IPS-NIHi11 (cell line): ENCODE data around the gene PHETA1.

Experiments used
- DNase-seq: peaks from one replicate; pipeline ENCODE4 v3.0.0; 2012; ENCODE audit warnings: mixed read lengths, low spot score

Gene PHETA1

DNA sequence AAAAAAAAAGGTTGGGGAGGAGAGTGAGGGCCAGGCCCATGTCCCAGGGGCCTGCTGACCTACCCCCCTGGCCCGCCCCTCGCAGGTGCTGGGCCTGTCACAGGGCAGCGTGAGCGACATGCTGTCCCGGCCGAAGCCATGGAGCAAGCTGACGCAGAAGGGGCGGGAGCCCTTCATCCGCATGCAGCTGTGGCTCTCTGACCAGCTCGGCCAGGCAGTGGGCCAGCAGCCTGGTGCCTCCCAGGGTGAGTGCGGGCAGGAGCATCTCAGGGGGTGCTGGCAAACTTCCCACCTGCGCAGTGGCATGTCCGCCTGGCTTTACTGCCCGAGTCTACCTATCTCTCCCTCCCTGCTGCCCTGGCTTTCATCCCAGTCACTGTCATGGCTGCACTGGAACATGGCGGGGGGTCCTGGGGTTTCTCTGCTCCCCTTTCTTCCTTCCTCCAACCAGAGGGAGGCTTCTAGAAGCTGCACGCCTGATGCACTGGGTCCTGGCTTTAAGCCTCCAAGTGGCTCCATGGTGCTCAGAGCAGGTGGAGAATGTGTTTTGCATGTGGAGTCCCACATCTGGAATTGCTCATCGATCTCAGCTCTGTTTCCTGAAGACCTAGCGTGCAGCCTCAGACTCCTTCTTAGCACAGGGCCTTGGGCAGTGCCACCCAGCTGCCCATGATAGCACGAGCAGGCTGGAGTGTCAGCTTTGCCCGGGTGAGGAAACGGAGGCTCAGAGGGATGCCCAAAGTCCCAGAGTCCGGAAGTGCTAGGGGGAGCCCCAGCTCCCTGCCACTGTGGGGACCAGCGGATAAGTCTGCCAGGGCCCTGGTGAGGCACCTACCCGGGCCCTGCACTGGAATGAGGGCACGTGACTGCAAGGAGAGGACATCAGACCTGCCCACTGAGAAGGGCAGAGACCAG lies 46.3 kb downstream of the PHETA1 start:
- DNase-seq = peak; percentile 60

GRCh38 chr12:111321317-111321716 lies 47.6 kb downstream of the PHETA1 start:
- DNase-seq = no peak

- no peak for DNase-seq
These were observed 48.4 kb downstream of the PHETA1 start for GRCh38 chr12:111320258-111321050.

DNA sequence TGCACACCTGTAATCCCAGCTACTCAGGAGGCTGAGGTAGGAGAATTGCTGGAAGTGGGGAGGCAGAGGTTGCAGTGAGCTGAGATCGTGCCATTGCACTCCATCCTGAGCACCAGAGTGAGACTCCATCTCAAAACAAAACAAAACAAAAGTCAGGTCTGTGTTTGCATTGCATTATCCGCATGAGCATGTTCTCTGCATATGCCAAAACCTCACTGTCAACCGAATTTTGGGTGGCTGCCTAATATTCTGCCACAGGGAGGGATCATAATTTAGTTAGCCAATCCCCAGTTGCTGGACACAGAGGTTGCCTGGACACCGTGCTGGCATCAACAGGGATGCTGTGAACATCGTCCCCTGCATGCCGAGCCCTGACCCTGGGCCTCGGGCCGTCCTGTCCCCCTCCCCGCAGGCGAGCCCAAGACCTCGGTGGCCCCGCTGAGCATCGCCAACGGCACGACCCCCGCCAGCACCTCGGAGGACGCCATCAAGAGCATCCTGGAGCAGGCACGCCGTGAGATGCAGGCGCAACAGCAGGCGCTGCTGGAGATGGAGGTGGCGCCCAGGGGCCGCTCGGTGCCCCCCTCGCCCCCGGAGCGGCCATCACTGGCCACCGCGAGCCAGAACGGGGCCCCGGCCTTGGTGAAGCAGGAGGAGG lies 49.2 kb downstream of the PHETA1 start:
- no peak for DNase-seq

DNA sequence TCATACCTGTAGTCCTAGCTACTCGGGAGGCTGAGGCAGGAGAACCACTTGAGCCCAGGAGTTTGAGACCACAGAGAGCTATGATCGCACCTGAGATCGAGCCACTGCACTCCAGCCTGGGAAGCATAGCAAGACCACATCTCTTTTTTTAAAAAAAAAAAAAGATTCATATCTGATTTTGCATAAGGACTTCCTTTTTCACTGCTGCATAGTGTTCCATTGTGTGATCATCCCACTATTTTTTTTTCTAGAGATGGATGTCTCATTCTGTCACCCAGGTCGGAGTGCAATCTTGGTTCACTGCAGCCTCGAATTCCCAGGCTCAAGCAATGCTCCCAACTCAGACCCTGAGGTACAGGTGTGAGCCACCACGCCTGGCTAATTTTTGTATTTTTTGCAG lies 50.4 kb downstream of the PHETA1 start:
- DNase-seq = no peak

GRCh38 chr12:111316671-111317070 lies 52.2 kb downstream of the PHETA1 start:
- no peak for DNase-seq

- no peak for DNase-seq
These were observed 53.8 kb downstream of the PHETA1 start for GRCh38 chr12:111314953-111315539.

DNA sequence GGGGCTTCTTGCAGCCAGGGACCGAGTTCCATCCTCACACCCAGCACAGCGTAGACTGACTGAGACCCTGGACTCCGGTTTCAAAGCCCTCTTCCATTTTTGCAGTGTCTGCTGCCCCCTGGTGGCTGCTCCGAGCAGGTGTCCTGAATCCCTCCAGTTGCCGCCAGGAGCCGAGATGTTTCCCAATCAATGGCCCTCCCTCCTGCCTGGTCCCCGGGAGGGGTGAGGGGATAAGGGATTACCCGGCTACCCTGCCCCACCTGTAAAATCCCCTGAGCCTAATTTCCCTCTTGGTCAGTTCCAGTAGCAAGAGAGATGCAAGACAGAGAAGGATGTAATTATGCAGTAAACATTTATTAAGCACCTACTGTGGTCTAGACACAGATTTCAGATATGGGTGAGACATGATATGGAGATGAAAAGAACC lies 55.0 kb downstream of the PHETA1 start:
- DNase-seq = peak; percentile 97

GRCh38 chr12:111312708-111313107 lies 56.2 kb downstream of the PHETA1 start:
- no peak for DNase-seq

DNA sequence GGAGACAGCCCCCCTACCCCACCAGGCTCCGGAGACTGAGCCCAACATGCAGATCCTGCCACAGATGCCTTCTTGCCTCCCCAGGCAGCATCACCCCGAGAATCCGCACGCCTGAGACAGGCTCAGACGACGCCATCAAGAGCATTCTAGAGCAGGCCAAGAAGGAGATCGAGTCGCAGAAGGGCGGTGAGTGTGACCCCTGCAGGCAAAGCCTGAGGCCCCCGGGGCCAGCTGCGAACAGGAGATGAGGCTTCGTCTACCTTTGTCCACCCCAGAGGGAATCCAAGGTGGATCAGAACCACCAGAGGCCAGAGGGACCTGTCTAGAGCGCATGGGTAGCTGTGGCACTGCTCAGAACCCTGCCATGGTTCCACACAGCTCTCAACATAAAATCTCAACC lies 56.9 kb downstream of the PHETA1 start:
- no peak for DNase-seq

DNA sequence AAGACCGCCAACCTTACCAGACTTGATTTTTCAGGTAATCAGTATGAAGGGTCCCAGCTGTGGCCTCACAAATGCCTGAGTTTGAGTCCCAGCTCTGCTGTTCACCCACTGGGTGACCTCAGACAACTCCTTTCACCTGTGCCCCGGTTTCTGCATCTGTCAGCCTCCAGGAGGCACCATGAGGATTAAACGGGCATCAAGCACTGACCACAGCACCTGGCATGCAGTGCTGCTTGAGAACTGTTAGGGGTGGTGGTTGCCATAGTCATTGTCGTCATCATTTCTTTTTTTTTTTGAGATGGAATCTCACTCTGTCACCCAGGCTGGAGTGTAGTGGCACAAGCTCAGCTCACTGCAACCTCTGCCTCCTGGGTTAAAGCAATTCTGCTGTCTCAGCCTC lies 57.9 kb downstream of the PHETA1 start:
- no peak for DNase-seq
